HG03520 (cell line): ENCODE results near the gene IKBIP.
"Not testable (repeated sequence)": the region's sequence is repeated elsewhere in the genome, so short reads cannot be mapped to it uniquely, and the experiment has no call there.

Source experiments
- ATAC-seq: cut with Tn5 transposase; IDR thresholded peaks from one replicate; pipeline ENCODE4 v1.9.1; 2021; ENCODE audit warnings: mild to moderate bottlenecking, moderate library complexity; ENCODE audit not compliant: unreplicated experiment

The IKBIP gene, protein sequence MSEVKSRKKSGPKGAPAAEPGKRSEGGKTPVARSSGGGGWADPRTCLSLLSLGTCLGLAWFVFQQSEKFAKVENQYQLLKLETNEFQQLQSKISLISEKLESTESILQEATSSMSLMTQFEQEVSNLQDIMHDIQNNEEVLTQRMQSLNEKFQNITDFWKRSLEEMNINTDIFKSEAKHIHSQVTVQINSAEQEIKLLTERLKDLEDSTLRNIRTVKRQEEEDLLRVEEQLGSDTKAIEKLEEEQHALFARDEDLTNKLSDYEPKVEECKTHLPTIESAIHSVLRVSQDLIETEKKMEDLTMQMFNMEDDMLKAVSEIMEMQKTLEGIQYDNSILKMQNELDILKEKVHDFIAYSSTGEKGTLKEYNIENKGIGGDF

DNA sequence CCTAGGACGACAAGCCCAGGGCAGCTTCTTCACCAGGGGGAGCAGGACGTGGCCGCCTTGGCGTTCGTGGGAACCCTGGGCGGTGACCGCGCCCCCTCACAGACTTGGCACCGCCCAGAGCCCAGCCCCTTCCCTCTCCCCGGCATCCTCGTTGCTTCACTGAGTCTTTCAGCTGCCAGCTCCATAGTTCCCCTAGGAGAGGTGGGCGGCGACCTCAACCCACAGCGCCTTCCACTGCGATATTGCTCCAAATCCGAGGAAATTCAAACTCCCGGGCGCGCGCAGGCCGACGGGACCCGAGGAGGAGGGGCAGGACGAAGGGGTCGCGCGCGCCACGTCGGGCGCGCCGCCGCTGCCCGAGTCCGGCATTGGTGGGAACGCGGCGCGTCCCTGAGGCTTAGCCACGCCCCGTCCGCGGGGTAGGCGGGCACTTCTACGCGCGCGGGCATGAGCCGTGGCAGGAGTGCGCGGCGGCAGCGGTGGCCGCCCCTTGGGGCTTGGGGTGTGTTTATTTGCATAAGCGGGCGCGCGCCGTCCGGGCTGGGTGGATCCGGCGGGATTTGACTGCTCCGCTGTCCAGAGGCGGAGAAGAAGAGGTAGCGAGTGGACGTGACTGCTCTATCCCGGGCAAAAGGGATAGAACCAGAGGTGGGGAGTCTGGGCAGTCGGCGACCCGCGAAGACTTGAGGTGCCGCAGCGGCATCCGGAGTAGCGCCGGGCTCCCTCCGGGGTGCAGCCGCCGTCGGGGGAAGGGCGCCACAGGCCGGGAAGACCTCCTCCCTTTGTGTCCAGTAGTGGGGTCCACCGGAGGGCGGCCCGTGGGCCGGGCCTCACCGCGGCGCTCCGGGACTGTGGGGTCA, at the start of gene IKBIP, which contains the start of gene APAF1:
Gene IKBIP, minus strand, starts transcription at position 77 of the 860 bp plus-strand sequence. CDS start 87 bp downstream, outside the sequence.
Gene APAF1, plus strand, starts transcription at position 579 of the 860 bp plus-strand sequence. CDS start 3,070 bp downstream, outside the sequence.
- peak; percentile 81 for ATAC-seq

DNA sequence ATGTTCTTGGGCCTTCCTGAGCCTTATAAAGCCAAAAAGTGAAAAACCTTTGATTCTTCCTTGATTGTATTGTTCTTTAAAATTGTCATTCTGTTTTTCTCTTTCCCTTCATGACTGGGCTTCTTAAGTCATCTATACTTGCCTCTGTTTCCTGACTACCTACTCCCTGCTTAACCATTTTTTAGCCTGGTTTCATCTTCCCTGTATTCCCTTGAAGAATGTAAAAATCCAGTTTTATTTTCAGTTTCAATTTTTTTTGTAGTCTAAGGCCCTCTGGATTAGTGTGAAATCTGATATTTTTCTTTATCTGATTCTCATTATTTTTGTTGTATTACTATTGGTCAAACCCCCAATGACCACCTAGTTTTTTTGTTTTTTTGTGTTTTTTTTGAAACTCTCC, 46.8 kb upstream of the IKBIP start:
- no peak for ATAC-seq

DNA sequence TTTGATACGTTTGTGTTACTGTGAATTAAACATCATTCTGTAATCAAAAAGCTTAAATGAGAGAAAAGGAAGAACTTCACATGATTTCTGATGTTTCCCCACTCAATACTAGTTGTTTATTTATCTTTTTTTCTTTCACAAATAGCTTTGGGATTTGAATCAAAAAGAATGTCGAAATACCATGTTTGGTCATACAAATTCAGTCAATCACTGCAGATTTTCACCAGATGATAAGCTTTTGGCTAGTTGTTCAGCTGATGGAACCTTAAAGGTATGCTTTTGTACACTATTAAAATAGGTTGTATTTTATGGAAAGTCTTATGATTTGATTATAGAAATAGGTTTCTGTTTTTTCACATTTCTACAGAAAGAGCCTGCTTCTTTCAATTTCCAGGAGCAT, 42.0 kb upstream of the IKBIP start:
- ATAC-seq, result no peak

DNA sequence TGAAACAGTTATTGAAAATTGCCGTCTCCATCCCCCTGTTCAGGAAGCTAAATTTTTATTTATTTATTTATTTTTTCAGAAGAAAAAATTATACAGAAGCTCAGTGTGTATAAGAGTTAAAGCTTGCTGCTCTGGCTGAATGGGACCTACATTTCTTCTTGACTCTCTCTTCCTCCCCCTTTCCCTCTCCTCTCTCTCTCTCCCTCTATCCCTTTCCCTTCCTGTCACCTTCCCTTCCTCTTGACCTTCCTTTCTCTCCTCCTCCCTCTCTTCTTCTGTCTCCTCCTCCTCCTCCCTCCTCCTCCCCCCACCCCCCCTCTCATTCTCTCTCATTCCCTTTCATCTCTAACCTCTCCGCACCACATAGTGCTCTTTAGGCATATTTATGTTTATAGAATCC, 39.6 kb upstream of the IKBIP start:
- ATAC-seq, result no peak

DNA sequence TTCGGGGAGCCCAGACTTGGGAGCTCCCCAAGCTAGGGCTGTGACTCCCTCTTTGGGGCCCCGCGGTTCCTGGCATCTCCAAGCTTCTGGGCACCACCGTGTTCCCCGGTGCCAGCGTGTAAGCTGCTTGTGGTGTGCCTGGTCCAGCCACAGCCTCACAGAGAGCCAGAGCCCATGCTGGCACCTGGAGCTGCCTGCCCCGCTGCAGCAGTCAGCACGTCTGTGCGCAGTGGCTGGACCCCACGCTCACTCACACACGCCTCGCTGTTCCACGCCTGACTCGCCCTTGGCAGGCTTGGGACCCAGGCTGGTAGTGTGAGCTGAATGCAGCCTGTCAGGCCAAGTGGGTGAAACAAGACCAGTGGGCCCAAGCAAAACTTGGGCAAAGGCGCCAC, 35.0 kb upstream of the IKBIP start:
- ATAC-seq, result no peak

DNA sequence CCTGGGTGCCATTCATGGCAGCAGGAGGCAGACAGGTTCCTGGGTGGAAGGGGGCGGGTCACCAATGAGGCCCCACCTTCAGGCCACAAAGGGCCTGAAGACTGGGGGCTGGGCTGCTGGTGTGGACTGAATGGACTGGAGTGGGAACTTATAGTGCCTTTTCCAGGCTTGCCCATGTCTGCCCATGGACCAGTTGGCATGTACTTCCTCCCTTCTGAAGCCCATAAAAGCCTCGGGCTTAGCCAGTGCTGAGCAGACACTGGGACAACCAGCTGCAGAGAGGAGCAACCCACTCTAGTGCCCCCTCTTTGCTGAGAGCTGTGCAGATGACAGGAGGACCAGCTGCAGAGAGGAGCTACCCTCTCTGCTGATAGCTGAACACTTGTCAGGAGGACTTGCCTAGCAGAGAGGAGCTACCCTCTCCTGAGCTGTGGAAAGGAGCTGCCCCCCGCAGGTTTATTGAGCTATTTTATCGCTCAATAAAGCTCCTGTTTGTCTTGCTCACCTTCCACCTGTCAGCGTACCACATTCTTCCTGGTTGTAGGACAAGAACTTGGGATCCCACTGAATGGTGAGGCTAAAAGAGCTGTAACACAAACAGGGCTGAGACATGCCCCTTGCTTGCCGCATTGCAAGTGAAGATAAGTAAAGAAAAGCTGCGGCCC, 34.5 kb upstream of the IKBIP start:
- ATAC-seq, result no peak

DNA sequence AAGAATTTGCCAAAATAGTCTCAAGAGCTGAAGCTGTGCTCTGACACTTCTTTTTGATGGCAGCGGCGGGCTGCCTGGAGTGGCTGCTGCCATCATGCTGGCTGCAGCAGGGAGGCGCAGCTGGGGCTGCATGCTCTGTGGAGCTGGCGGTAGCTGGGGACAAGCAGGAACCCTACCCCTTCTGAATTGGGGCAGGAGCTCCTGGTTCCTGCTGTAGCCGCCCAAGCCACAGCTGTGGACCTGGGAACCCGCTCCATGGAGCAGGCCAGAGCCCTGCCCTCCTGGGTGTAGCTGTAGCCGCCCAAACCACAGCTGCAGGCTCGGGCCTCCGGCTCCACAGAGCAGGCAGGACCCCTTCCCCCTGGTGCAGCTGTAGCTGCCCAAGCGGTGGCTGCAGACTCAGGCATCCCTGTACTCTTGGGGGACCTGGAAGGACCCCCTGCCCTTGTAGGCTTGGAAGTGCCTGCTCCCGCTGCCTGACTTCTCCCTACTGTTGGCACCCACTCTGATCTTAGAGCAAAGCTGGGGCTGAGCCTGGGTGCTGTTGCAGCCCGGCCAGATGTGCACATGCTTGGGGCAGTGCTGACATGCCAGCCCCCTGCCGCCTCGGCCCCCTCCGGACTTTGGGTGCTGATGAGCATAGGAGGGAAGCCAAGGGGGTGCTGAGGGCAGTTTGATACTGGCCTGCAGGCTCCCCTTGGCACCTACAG, 33.8 kb upstream of the IKBIP start:
- ATAC-seq, result no peak

DNA sequence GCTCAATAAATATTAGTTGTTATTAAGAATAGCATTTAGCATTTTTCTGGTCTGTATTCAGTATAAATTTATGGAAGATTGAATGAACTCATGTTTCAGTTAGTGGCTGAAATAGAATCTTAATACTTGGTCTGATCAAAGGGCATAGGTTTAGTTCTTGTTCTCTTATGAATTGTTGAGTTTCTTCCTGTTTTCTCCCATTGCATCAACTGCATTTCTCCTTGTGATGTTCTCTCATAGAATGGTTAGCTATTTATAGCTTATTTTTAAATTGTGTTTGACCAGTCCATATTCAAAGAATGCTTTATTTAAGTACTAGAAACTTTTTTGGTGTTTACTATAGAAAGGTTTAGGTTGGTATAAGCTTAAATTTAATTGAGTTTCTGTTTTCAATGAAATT, 30.3 kb upstream of the IKBIP start:
- ATAC-seq, result no peak

DNA sequence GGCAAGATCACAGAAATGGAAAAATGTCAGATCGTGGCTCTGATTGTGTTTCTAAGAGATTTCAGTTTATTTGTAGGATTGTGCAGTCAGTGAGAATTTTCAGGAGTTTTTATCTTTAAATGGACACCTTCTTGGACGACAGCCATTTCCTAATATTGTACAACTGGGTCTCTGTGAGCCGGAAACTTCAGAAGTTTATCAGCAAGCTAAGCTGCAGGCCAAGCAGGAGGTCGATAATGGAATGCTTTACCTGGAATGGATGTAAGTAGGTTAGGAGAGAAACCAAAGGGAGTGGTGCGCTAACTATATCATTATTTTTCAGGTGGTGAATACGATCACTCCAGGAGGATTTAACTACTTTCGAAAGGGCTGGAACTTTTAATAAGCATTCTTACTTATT, 26.9 kb upstream of the IKBIP start:
- no peak for ATAC-seq

DNA sequence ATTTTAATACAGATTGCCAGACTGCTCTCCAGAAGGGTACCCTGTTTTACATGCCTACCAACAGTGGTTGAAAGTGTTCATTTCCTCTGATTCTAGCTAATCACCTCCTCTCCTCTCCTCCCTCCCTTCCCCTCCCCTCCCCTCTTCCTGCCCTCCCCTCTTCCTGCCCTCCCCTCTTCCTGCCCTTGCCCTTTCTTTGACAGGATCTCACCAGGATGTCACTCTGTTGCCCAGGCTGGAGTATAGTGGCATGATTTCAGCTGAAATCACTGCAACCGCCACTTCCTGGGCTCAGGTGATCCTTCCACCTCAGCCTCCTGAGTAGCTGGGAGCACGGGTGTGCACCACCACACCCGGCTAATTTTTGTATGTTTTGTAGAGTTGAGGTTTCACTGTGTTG, 25.2 kb upstream of the IKBIP start:
- ATAC-seq, result no peak

DNA sequence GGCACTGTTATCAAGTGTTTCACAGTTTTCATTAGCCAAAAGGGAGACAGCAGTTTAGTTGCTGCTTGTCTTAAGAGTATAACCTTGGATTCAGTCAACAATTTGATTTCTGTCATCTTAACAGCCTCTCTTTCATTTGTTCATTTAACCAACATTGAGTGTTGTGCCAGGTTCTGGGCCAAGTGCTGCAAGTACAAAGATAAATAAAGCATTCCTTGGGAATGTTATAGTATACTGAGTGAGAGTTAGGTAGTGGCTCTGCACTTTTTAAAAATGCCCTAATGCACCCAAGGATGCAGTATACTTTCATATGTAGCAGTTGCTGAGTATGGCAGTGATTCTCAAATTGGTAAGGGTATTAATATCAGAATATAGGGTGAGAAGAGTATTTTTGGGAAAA, 15.9 kb upstream of the IKBIP start:
- ATAC-seq, result no peak

DNA sequence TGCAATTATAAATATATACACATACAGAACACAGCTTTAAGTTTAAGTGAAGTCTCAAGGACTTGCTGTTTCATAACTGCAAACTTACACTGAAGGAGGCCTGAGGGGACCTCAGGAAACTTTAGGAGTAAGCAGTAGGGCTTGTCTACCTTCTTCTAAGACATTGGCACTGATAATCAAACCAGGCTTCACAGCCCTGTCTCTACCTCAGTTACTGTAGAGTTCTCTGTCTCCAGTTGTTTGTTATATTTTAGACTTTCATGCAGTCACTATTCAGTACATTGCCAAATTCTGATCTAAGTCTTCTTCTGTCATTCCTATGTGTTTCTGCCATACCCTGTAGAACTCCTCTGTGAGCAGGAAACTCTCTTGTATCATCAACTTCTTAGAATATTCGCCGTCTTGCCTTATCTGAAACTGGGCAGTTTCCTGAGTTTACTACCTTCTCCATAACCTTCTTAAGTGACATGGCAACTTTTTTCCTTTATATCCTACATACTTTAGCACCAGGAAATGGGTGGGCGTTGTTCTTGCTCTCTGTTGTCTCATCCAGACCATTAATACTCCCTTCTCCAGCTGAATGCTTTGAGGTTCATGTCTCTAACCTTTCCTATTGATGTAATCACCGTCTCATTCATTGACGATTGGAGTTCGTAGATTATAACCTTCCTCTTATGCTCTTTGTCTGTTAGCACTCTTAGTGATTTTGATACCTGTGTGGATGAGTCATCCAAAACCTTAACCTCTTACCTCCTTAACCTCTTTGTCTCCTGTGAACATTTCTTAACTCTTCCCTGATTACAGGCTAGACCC, 11.9 kb upstream of the IKBIP start:
- peak; percentile 62 for ATAC-seq

DNA sequence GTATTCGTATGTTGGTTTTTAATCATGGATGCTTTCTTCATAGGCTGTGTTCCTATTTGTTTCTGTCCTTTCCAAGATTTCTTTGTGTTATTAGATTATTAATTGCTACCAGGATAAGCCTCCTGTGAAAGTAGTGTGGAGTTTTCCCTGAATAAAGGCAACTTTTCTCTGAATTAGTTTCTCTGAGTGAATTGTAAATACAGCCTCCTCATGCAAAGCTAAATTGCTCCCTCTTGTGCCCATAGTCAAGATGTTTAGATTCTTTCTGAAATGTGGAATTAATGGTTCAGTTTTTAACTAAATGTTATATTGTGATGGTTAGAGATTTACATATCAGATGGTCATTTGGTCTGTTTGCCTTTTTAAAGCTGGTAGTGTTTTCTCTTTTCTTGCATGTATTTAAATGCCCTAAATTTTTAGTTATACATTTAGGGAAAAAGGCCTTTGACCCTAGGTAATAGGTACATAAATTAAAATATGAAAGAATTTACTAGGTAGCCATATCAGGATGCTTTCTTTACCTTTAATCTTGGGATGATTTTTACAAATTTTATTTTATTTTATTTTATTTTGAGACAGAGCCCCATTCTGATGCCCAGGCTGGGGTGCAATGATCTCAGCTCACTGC, 9.4 kb upstream of the IKBIP start:
- ATAC-seq, result no peak

DNA sequence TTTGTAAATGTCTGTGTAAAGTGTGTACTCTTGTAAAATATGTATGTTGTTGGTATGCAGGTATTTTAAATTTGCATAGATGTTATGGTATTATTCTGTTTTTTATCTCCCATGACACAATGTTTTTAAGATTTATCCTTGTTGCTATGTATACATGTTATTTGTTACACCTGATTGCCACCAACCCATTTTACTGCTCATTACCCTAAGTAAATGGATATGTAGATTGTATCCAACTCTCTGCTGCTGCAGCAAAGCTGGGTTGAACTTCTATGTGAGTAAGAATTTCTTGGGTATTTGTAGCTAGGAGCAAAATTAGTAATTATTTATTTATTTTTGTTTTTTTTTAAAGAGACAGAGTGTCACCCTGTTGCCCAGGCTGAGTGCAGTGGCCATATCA, 6.7 kb upstream of the IKBIP start:
- ATAC-seq, result no peak

DNA sequence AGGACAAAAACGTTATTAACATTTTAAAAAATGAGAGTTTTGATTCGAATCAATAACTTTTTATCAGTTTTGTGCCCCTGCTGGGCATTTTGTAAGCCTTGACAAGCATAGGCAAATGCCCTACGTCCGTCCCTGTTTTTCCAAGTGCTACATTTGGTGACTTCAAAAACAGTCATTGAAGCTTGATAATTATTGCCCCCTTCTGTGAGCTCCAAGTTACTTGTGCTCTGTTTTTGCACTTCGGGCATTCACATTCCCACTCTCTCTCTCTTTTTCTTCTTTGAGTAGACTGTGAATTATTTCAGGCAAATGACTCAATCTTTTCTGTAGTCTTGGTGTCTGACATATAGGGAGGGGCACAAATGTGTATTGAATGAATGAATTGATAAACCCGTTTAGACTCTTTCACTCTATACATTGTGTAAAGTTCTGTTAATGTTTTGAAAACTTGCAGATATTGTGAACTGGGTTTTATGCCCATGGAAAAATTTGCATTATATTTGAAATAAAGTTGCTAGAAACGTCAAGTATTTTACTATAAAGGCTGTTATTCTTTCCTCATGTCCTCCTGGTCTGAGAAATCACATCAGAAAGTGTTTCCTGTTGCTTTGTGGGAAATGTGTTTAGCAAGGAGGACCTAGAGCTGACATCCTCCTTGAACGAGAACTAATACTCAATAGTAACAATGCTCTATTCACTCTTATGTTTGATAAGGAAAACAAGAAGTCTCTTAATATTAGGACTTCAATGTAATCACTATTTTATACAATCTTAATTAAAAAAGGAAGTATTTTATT, 1.9 kb upstream of the IKBIP start:
- no peak for ATAC-seq

DNA sequence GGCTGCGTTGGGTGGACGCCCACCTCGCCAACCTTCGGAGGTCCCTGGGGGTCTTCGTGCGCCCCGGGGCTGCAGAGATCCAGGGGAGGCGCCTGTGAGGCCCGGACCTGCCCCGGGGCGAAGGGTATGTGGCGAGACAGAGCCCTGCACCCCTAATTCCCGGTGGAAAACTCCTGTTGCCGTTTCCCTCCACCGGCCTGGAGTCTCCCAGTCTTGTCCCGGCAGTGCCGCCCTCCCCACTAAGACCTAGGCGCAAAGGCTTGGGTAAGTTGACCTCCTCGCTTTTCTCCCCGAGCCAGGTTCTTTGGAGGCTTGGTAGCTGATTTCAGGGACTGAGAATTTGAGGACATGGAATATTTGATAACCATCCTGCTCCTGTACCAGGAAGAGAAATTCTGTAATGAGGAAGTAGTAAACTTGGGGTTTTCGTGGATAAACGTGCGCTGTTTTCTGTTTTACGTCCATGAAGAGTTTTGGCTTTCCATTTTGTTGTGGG, 1.0 kb upstream of the IKBIP start:
- no peak for ATAC-seq

DNA sequence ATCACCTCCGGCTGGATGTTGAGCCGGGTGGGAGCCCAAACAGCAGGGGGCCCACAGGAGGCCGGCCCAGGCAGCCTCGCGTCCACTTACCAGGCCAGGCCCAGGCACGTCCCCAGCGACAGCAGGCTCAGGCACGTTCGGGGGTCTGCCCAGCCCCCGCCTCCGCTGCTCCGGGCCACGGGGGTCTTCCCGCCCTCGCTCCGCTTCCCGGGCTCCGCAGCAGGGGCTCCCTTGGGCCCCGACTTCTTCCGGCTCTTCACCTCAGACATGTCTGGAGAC, 216 bp downstream of the IKBIP start:
- peak; percentile 9 for ATAC-seq

DNA sequence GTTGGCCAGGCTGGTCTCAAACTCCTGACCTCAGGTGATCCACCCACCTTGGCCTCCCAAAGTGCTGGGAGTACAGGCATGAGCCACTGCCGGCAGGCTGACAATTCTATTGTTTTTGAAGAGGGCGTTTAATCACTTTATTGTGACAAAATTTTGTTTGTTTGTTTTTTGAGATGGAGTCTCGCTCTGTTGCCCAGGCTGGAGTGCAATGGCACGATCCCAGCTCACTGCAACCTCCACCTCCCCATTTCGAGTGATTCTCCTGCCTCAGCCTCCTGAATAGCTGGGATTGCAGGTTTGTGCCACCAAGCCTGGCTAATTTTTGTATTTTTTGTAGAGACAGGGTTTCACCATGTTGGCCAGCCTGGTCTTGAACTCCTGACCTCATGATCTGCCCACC, 1.8 kb downstream of the IKBIP start:
- not testable (repeated sequence) for ATAC-seq

DNA sequence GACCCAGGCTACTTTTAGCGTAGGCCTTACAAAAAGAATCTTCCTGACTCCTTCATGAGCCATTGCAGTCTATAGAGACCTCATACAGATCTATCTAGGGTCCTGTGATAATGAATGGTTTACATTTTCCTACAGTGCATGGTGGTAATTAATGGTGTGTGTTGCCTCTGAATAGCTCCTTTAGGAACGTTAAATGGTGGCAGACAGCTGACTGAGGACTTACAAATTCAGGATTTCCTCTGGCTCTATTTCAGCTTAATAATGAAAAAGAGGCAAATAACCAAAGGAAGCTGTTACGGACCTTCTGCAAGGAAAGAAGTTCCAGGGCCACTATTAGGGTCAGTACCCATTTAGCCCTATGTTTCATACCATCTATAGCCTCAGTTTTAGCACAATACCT, 5.1 kb downstream of the IKBIP start:
- ATAC-seq, result no peak
